SK-N-SH treated with all-trans-retinoic acid at 6 μM for 48 hours (cell line): ENCODE measurements around the gene CD6.

Experiments used
- ATAC-seq: fragments of 200-7000 bp; cut with Tn5 transposase; 3 replicates; pipeline ENCODE4 v1.9.1; 2020; ENCODE audit warnings: mild to moderate bottlenecking, moderate library complexity
- ARNTL ChIP-seq: fragments of 450-650 bp; formaldehyde crosslinking; IDR thresholded peaks from 2 replicates; pipeline ENCODE4 v1.5.0; 2020; ENCODE audit warnings: low read depth, mild to moderate bottlenecking, moderate library complexity, borderline replicate concordance
- BACH2 ChIP-seq: fragments of 250-450 bp; sonication (Bioruptor Pico); IDR thresholded peaks from 2 replicates; pipeline ENCODE4 v1.9.0; 2021; ENCODE audit warnings: mild to moderate bottlenecking, borderline replicate concordance
- CREB5 ChIP-seq: fragments of 250-450 bp; sonication (Bioruptor Pico); IDR thresholded peaks from 2 replicates; pipeline ENCODE4 v1.5.1; 2020; ENCODE audit warnings: low read depth, mild to moderate bottlenecking, moderate library complexity
- CSDC2 ChIP-seq: fragments of 250-450 bp; sonication (Bioruptor Pico); IDR thresholded peaks from 2 replicates; pipeline ENCODE4 v1.5.0; 2020; ENCODE audit warnings: mild to moderate bottlenecking, moderate library complexity
- ESRRG ChIP-seq: fragments of 250-450 bp; sonication (Bioruptor Pico); IDR thresholded peaks from 2 replicates; pipeline ENCODE4 v1.6.1; 2021; ENCODE audit warnings: mild to moderate bottlenecking
- GLIS3 ChIP-seq: fragments of 250-450 bp; sonication (Bioruptor Pico); IDR thresholded peaks from 2 replicates; pipeline ENCODE4 v1.5.0; 2020; ENCODE audit warnings: mild to moderate bottlenecking, moderate library complexity
- ISL1 ChIP-seq: fragments of 250-450 bp; sonication (Bioruptor Pico); IDR thresholded peaks from 2 replicates; pipeline ENCODE4 v2.1.2; 2022; ENCODE audit warnings: mild to moderate bottlenecking, moderate library complexity
- OSR1 ChIP-seq: fragments of 250-450 bp; sonication (Bioruptor Pico); IDR thresholded peaks from 2 replicates; pipeline ENCODE4 v1.8.0; 2022; ENCODE audit warnings: moderate library complexity, mild to moderate bottlenecking, inconsistent platforms
- PATZ1 ChIP-seq: fragments of 250-450 bp; sonication (Bioruptor Pico); IDR thresholded peaks from 2 replicates; pipeline ENCODE4 v1.8.0; 2020; ENCODE audit warnings: mild to moderate bottlenecking, moderate library complexity, borderline replicate concordance
- PPARA ChIP-seq: fragments of 250-450 bp; sonication (Bioruptor Pico); IDR thresholded peaks from 2 replicates; pipeline ENCODE4 v1.5.0; 2020; ENCODE audit warnings: mild to moderate bottlenecking, borderline replicate concordance
- RARB ChIP-seq: fragments of 250-450 bp; sonication (Bioruptor Pico); IDR thresholded peaks from 2 replicates; pipeline ENCODE4 v1.8.0; 2021; ENCODE audit warnings: mild to moderate bottlenecking, moderate library complexity
- TCF4 ChIP-seq: fragments of 250-450 bp; sonication (Bioruptor Pico); IDR thresholded peaks from 2 replicates; pipeline ENCODE4 v1.8.0; 2021; ENCODE audit warnings: mild to moderate bottlenecking, moderate library complexity, borderline replicate concordance
- TOX ChIP-seq: fragments of 250-450 bp; sonication (Bioruptor Pico); IDR thresholded peaks from 2 replicates; pipeline ENCODE4 v1.8.0; 2021; ENCODE audit warnings: mild to moderate bottlenecking, moderate library complexity, borderline replicate concordance
- ZC3H10 ChIP-seq: fragments of 250-450 bp; sonication (Bioruptor Pico); IDR thresholded peaks from 2 replicates; pipeline ENCODE4 v1.5.1; 2021; ENCODE audit warnings: mild to moderate bottlenecking, moderate library complexity
- ZFP30 ChIP-seq: fragments of 450-650 bp; formaldehyde crosslinking; IDR thresholded peaks from 2 replicates; pipeline ENCODE4 v1.5.0; 2022; ENCODE audit warnings: mild to moderate bottlenecking, moderate library complexity
- ZNF565 ChIP-seq: fragments of 450-650 bp; formaldehyde crosslinking; conservative IDR thresholded peaks from 2 replicates; pipeline ENCODE4 v1.5.0; 2020; ENCODE audit warnings: low read depth, mild to moderate bottlenecking, moderate library complexity
- ZNF70 ChIP-seq: fragments of 450-650 bp; formaldehyde crosslinking; IDR thresholded peaks from 2 replicates; pipeline ENCODE4 v1.5.0; 2020; ENCODE audit warnings: mild to moderate bottlenecking, moderate library complexity
- TF ChIP-seq, protein P1 (sequence below): fragments of 250-450 bp; sonication (Bioruptor Pico); IDR thresholded peaks from 2 replicates; pipeline ENCODE4 v1.5.0; 2020; ENCODE audit warnings: mild to moderate bottlenecking, moderate library complexity
- TF ChIP-seq, protein P2 (sequence below): fragments of 250-450 bp; sonication (Bioruptor Pico); IDR thresholded peaks from 2 replicates; pipeline ENCODE4 v1.5.1; 2021; ENCODE audit warnings: mild to moderate bottlenecking, moderate library complexity

CD6 gene

DNA sequence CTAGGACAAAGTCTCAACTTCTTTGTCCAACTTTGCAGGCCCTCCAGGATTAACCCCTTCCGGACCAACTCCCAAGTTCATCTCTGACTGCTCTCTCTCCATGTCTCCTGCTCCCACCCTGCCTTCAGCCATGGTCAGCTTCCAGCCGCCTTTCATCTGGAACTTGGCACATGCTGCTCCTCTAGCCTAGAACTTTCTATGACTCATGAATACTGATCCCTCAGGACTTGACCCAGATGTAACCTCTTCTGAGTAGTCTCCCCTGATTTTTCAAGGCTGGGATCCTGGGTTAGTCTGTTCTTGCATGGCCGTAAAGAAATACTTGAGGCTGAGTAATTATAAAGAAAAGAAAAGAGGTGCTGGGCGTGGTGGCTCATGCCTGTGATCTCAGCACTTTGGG is 14.3 kb upstream of the CD6 start (continued):
- TF ChIP-seq PATZ1 (CRISPR knock-in tag) = no peak
- no peak for TF ChIP-seq CREB5 (CRISPR knock-in tag)
- no peak for TF ChIP-seq ZC3H10 (CRISPR knock-in tag)
- no peak for TF ChIP-seq RARB (CRISPR knock-in tag)
- no peak for TF ChIP-seq ZNF565 (CRISPR knock-in tag)
- no peak for TF ChIP-seq ARNTL (CRISPR knock-in tag)
- TF ChIP-seq, all 23 proteins: peak for 0

- no peak for ATAC-seq
- TF ChIP-seq ESRRG (CRISPR knock-in tag) (no peak), CSDC2 (CRISPR knock-in tag) (no peak), RARB (CRISPR knock-in tag) (no peak), TOX (CRISPR knock-in tag) (no peak)
Measured at GRCh38 chr11:60959431-60959830, 12.0 kb upstream of the CD6 start.

DNA sequence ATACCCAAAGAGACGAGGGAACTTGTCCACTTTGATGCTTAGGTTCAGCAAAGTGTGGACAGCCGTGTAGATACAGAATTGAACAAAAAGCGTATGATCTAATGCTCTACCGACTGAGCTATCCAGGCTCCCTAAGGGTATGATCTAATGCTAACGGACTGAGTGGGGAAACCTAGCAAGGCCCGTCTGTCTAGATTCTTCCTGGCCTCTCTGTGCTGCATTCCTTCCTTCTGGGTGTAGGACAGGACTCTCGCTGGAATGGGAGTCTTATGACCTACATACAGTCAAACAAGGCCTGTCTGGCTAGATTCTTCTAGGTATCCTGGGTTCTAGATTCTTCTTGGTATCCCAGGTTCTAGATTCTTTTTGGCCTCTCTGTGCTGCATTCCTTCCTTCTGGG is 11.1 kb upstream of the CD6 start:
- no peak for ATAC-seq
- TF ChIP-seq RARB (CRISPR knock-in tag) = no peak
- TF ChIP-seq ESRRG (CRISPR knock-in tag) = no peak
- no peak for TF ChIP-seq PATZ1 (CRISPR knock-in tag)
- no peak for TF ChIP-seq PPARA (CRISPR knock-in tag)
- TF ChIP-seq, protein P1, sequence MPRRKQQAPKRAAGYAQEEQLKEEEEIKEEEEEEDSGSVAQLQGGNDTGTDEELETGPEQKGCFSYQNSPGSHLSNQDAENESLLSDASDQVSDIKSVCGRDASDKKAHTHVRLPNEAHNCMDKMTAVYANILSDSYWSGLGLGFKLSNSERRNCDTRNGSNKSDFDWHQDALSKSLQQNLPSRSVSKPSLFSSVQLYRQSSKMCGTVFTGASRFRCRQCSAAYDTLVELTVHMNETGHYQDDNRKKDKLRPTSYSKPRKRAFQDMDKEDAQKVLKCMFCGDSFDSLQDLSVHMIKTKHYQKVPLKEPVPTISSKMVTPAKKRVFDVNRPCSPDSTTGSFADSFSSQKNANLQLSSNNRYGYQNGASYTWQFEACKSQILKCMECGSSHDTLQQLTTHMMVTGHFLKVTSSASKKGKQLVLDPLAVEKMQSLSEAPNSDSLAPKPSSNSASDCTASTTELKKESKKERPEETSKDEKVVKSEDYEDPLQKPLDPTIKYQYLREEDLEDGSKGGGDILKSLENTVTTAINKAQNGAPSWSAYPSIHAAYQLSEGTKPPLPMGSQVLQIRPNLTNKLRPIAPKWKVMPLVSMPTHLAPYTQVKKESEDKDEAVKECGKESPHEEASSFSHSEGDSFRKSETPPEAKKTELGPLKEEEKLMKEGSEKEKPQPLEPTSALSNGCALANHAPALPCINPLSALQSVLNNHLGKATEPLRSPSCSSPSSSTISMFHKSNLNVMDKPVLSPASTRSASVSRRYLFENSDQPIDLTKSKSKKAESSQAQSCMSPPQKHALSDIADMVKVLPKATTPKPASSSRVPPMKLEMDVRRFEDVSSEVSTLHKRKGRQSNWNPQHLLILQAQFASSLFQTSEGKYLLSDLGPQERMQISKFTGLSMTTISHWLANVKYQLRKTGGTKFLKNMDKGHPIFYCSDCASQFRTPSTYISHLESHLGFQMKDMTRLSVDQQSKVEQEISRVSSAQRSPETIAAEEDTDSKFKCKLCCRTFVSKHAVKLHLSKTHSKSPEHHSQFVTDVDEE (CRISPR knock-in tag) = no peak
- no peak for TF ChIP-seq GLIS3
- TF ChIP-seq CSDC2 (CRISPR knock-in tag) = no peak
- TF ChIP-seq ZNF70 (CRISPR knock-in tag) = no peak
- no peak for TF ChIP-seq OSR1 (CRISPR knock-in tag)
- no peak for TF ChIP-seq ISL1 (CRISPR knock-in tag)
- TF ChIP-seq ZFP30 = no peak
- no peak for TF ChIP-seq ARNTL (CRISPR knock-in tag)

- no peak for ATAC-seq
- TF ChIP-seq GLIS3 (no peak), RARB (CRISPR knock-in tag) (no peak), BACH2 (CRISPR knock-in tag) (no peak), ZFP30 (no peak), PATZ1 (CRISPR knock-in tag) (no peak), ZC3H10 (CRISPR knock-in tag) (no peak), ZNF565 (CRISPR knock-in tag) (no peak), CREB5 (CRISPR knock-in tag) (no peak), ZNF70 (CRISPR knock-in tag) (no peak), ARNTL (CRISPR knock-in tag) (no peak), TCF4 (CRISPR knock-in tag) (no peak)
- TF ChIP-seq, protein P1 (CRISPR knock-in tag) = no peak
- TF ChIP-seq, protein P2, sequence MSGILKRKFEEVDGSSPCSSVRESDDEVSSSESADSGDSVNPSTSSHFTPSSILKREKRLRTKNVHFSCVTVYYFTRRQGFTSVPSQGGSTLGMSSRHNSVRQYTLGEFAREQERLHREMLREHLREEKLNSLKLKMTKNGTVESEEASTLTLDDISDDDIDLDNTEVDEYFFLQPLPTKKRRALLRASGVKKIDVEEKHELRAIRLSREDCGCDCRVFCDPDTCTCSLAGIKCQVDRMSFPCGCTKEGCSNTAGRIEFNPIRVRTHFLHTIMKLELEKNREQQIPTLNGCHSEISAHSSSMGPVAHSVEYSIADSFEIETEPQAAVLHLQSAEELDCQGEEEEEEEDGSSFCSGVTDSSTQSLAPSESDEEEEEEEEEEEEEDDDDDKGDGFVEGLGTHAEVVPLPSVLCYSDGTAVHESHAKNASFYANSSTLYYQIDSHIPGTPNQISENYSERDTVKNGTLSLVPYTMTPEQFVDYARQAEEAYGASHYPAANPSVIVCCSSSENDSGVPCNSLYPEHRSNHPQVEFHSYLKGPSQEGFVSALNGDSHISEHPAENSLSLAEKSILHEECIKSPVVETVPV (CRISPR knock-in tag) = no peak
Measured at GRCh38 chr11:60964801-60965200, 6.7 kb upstream of the CD6 start.
